Panc1 (cell line): ENCODE results near the gene RSU1.

Source experiments
- POLR2AphosphoS5 ChIP-seq: IDR thresholded peaks from 2 replicates; pipeline ENCODE4 v1.6.1; 2012; ENCODE audit warnings: mild to moderate bottlenecking, low read depth, low read length, moderate library complexity
- REST ChIP-seq, 2 experiments: IDR thresholded peaks; 2 replicates each; pipeline ENCODE4 v1.6.1; 2011 to 2012; ENCODE audit warnings: low read depth in 2 of 2, control low read depth in 1 of 2, low read length in 1 of 2, mild to moderate bottlenecking in 1 of 2, moderate library complexity in 1 of 2; ENCODE audit not compliant: insufficient read depth in 1 of 2
- SIN3A ChIP-seq: IDR thresholded peaks from 2 replicates; pipeline ENCODE4 v1.6.1; 2012; ENCODE audit warnings: low read depth, mild to moderate bottlenecking, low read length, moderate library complexity, borderline replicate concordance; ENCODE audit not compliant: insufficient read depth
- TCF7L2 ChIP-seq: IDR thresholded peaks from 2 replicates; pipeline ENCODE4 v1.6.1; 2011; ENCODE audit warnings: mild to moderate bottlenecking, low read depth, low read length, inconsistent platforms
- TF ChIP-seq, protein P1 (sequence below): fragments of 450-650 bp; IDR thresholded peaks from 2 replicates; pipeline ENCODE4 v1.5.1; 2017; ENCODE audit warnings: mild to moderate bottlenecking

- no peak for TF ChIP-seq POLR2AphosphoS5
- TF ChIP-seq, protein P1, sequence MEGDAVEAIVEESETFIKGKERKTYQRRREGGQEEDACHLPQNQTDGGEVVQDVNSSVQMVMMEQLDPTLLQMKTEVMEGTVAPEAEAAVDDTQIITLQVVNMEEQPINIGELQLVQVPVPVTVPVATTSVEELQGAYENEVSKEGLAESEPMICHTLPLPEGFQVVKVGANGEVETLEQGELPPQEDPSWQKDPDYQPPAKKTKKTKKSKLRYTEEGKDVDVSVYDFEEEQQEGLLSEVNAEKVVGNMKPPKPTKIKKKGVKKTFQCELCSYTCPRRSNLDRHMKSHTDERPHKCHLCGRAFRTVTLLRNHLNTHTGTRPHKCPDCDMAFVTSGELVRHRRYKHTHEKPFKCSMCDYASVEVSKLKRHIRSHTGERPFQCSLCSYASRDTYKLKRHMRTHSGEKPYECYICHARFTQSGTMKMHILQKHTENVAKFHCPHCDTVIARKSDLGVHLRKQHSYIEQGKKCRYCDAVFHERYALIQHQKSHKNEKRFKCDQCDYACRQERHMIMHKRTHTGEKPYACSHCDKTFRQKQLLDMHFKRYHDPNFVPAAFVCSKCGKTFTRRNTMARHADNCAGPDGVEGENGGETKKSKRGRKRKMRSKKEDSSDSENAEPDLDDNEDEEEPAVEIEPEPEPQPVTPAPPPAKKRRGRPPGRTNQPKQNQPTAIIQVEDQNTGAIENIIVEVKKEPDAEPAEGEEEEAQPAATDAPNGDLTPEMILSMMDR, result no peak
- TF ChIP-seq TCF7L2, result no peak
- TF ChIP-seq SIN3A, result no peak
- no peak for TF ChIP-seq REST (IDR thresholded peaks at IDR 0.05; ENCODE audit: insufficient read depth in 1 of 2, low read depth in 2 of 2, low read length in 1 of 2)
These were observed 31.4 kb upstream of the RSU1 start for GRCh38 chr10:16848562-16849154.
